ENCODE data around the gene ANGPTL7. TPM values are rescaled to one million over a fixed set of nuclear protein-coding genes. Genes with fewer than 3 reads are reported as not detected.

Gene ANGPTL7
- total RNA-seq, 1 experiment from 2014 or later = not detected

DNA sequence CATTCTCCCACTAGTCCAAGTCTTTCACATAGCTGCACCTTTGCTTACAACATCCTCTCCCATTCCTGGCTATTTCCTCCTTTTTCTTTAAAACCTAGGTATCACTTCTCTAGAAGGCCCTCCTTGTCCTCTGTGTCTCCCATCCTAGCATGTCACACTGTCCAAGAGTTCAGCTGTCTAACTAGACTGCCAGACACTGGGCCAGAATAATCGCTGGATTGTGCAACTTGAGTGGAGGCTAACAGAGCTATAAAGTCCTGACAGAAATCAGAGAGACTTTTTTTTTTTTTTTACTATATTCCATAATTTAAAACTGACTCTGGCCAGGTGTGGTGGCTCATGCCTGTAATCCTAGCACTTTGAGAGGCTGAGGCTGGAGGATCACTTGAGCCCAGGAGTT is 4.2 kb upstream of the ANGPTL7 start (continued):
- TF ChIP-seq, protein P1, sequence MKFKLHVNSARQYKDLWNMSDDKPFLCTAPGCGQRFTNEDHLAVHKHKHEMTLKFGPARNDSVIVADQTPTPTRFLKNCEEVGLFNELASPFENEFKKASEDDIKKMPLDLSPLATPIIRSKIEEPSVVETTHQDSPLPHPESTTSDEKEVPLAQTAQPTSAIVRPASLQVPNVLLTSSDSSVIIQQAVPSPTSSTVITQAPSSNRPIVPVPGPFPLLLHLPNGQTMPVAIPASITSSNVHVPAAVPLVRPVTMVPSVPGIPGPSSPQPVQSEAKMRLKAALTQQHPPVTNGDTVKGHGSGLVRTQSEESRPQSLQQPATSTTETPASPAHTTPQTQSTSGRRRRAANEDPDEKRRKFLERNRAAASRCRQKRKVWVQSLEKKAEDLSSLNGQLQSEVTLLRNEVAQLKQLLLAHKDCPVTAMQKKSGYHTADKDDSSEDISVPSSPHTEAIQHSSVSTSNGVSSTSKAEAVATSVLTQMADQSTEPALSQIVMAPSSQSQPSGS (CRISPR knock-in tag; IDR thresholded peaks at IDR 0.05; ENCODE audit: borderline replicate concordance, low read depth) = no peak
- no peak for TF ChIP-seq JUN (CRISPR knock-in tag; IDR thresholded peaks at IDR 0.05)
- TF ChIP-seq, protein P2, sequence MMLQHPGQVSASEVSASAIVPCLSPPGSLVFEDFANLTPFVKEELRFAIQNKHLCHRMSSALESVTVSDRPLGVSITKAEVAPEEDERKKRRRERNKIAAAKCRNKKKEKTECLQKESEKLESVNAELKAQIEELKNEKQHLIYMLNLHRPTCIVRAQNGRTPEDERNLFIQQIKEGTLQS (CRISPR knock-in tag; conservative IDR thresholded peaks at IDR 0.05) = no peak
- no peak for TF ChIP-seq GTF2I (CRISPR knock-in tag; conservative IDR thresholded peaks at IDR 0.05)
- TF ChIP-seq, protein P3, sequence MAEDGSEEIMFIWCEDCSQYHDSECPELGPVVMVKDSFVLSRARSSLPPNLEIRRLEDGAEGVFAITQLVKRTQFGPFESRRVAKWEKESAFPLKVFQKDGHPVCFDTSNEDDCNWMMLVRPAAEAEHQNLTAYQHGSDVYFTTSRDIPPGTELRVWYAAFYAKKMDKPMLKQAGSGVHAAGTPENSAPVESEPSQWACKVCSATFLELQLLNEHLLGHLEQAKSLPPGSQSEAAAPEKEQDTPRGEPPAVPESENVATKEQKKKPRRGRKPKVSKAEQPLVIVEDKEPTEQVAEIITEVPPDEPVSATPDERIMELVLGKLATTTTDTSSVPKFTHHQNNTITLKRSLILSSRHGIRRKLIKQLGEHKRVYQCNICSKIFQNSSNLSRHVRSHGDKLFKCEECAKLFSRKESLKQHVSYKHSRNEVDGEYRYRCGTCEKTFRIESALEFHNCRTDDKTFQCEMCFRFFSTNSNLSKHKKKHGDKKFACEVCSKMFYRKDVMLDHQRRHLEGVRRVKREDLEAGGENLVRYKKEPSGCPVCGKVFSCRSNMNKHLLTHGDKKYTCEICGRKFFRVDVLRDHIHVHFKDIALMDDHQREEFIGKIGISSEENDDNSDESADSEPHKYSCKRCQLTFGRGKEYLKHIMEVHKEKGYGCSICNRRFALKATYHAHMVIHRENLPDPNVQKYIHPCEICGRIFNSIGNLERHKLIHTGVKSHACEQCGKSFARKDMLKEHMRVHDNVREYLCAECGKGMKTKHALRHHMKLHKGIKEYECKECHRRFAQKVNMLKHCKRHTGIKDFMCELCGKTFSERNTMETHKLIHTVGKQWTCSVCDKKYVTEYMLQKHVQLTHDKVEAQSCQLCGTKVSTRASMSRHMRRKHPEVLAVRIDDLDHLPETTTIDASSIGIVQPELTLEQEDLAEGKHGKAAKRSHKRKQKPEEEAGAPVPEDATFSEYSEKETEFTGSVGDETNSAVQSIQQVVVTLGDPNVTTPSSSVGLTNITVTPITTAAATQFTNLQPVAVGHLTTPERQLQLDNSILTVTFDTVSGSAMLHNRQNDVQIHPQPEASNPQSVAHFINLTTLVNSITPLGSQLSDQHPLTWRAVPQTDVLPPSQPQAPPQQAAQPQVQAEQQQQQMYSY (CRISPR knock-in tag; IDR thresholded peaks at IDR 0.05) = no peak
- no peak for TF ChIP-seq NFYB (CRISPR knock-in tag; conservative IDR thresholded peaks at IDR 0.05; ENCODE audit: low read depth)

DNA sequence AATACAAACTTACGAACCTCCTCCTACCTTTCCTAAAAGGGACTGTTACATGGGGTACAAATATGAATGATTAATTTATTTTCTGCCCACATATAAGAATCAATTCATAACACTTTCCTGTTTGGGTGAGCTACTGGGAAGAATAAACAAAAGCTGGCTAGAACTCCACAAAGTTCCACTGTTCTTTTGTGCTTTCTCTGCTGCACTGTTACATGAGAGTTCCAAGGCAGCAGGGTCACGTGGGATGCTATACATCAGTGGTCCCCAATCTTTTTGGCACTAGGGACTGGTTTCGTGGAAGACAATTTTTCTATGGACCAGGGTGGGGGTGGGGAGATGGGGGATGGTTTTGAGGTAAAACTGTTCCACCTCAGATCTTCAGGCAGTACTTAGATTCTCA is 2.2 kb upstream of the ANGPTL7 start:
- TF ChIP-seq, protein P4, sequence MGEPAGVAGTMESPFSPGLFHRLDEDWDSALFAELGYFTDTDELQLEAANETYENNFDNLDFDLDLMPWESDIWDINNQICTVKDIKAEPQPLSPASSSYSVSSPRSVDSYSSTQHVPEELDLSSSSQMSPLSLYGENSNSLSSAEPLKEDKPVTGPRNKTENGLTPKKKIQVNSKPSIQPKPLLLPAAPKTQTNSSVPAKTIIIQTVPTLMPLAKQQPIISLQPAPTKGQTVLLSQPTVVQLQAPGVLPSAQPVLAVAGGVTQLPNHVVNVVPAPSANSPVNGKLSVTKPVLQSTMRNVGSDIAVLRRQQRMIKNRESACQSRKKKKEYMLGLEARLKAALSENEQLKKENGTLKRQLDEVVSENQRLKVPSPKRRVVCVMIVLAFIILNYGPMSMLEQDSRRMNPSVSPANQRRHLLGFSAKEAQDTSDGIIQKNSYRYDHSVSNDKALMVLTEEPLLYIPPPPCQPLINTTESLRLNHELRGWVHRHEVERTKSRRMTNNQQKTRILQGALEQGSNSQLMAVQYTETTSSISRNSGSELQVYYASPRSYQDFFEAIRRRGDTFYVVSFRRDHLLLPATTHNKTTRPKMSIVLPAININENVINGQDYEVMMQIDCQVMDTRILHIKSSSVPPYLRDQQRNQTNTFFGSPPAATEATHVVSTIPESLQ (CRISPR knock-in tag; IDR thresholded peaks at IDR 0.05) = no peak
- no peak for TF ChIP-seq MXD4 (CRISPR knock-in tag; IDR thresholded peaks at IDR 0.05; ENCODE audit: borderline replicate concordance)
- no peak for TF ChIP-seq SMAD3 (CRISPR knock-in tag; IDR thresholded peaks at IDR 0.05; ENCODE audit: borderline replicate concordance)
- ATAC-seq (no peak), DNase-seq (ENCODE audit: low spot score) (no peak)
- Mint-ChIP-seq H3K9me3 (no peaks in the 10 kb centered on the region), H3K36me3 (peaks cover 12% of the 10 kb centered on the region), H3K4me1 (no peaks in the 10 kb centered on the region), H3K4me3 (no peak overlapping the region), H3K27ac (no peak overlapping the region), H3K27me3 (ENCODE audit: low read depth) (no peaks in the 10 kb centered on the region)
- ChIA-PET CTCF (interaction anchor here (1.0 kb wide), 1 partner anchor 149 kb away, joined by 3 read pairs; no protein-coding TSS in a partner anchor), POLR2A (no interaction called here)

DNA sequence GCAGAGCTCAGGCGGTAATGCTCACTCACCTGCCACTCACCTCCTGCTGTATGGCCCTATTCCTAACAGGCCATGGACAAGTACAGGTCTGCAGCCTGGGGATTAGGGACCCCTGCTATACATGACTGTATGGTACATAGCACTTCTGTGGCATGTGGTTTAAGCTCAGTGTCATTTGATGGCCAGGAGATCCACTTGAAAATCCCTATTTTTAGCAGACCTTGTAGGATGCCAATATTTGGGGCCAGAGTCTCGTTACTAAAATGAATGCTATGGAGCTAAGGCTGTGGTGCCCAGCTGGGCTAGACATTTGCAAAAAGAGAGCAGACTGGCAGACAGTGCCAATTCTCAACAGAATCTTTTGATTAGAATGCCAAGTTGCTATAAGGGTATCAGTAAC is 1.7 kb upstream of the ANGPTL7 start:
- Mint-ChIP-seq H3K36me3 (peaks cover 12% of the 10 kb centered on the region), H3K27me3 (ENCODE audit: low read depth) (no peaks in the 10 kb centered on the region), H3K9me3 (no peaks in the 10 kb centered on the region), H3K27ac (no peak overlapping the region), H3K4me3 (no peak overlapping the region), H3K4me1 (no peaks in the 10 kb centered on the region)
- ChIA-PET CTCF (interaction anchor here (0.8 to 1.0 kb wide), 2 partner anchors 75 to 150 kb away, joined by 3 read pairs; no protein-coding TSS in a partner anchor), POLR2A (interaction anchor here (0.6 kb wide), 1 partner anchor 68 kb away, joined by 7 read pairs; no protein-coding TSS in a partner anchor)
- DNase-seq (ENCODE audit: low spot score) (no peak), ATAC-seq (no peak)
- TF ChIP-seq SP1 (CRISPR knock-in tag; conservative IDR thresholded peaks at IDR 0.05) (no peak), GTF2I (CRISPR knock-in tag; conservative IDR thresholded peaks at IDR 0.05) (no peak), PRRX2 (CRISPR knock-in tag; IDR thresholded peaks at IDR 0.05) (no peak), OVOL2 (CRISPR knock-in tag; IDR thresholded peaks at IDR 0.05; ENCODE audit: borderline replicate concordance) (no peak), ATF1 (CRISPR knock-in tag; IDR thresholded peaks at IDR 0.05) (no peak), GABPB1 (CRISPR knock-in tag; IDR thresholded peaks at IDR 0.05) (no peak)
- TF ChIP-seq, protein P5, sequence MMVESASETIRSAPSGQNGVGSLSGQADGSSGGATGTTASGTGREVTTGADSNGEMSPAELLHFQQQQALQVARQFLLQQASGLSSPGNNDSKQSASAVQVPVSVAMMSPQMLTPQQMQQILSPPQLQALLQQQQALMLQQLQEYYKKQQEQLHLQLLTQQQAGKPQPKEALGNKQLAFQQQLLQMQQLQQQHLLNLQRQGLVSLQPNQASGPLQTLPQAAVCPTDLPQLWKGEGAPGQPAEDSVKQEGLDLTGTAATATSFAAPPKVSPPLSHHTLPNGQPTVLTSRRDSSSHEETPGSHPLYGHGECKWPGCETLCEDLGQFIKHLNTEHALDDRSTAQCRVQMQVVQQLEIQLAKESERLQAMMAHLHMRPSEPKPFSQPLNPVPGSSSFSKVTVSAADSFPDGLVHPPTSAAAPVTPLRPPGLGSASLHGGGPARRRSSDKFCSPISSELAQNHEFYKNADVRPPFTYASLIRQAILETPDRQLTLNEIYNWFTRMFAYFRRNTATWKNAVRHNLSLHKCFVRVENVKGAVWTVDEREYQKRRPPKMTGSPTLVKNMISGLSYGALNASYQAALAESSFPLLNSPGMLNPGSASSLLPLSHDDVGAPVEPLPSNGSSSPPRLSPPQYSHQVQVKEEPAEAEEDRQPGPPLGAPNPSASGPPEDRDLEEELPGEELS (CRISPR knock-in tag; IDR thresholded peaks at IDR 0.05) = no peak
- TF ChIP-seq, protein P6, sequence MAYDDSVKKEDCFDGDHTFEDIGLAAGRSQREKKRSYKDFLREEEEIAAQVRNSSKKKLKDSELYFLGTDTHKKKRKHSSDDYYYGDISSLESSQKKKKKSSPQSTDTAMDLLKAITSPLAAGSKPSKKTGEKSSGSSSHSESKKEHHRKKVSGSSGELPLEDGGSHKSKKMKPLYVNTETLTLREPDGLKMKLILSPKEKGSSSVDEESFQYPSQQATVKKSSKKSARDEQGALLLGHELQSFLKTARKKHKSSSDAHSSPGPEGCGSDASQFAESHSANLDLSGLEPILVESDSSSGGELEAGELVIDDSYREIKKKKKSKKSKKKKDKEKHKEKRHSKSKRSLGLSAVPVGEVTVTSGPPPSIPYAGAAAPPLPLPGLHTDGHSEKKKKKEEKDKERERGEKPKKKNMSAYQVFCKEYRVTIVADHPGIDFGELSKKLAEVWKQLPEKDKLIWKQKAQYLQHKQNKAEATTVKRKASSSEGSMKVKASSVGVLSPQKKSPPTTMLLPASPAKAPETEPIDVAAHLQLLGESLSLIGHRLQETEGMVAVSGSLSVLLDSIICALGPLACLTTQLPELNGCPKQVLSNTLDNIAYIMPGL (CRISPR knock-in tag; IDR thresholded peaks at IDR 0.05) = no peak
- TF ChIP-seq, protein P7, sequence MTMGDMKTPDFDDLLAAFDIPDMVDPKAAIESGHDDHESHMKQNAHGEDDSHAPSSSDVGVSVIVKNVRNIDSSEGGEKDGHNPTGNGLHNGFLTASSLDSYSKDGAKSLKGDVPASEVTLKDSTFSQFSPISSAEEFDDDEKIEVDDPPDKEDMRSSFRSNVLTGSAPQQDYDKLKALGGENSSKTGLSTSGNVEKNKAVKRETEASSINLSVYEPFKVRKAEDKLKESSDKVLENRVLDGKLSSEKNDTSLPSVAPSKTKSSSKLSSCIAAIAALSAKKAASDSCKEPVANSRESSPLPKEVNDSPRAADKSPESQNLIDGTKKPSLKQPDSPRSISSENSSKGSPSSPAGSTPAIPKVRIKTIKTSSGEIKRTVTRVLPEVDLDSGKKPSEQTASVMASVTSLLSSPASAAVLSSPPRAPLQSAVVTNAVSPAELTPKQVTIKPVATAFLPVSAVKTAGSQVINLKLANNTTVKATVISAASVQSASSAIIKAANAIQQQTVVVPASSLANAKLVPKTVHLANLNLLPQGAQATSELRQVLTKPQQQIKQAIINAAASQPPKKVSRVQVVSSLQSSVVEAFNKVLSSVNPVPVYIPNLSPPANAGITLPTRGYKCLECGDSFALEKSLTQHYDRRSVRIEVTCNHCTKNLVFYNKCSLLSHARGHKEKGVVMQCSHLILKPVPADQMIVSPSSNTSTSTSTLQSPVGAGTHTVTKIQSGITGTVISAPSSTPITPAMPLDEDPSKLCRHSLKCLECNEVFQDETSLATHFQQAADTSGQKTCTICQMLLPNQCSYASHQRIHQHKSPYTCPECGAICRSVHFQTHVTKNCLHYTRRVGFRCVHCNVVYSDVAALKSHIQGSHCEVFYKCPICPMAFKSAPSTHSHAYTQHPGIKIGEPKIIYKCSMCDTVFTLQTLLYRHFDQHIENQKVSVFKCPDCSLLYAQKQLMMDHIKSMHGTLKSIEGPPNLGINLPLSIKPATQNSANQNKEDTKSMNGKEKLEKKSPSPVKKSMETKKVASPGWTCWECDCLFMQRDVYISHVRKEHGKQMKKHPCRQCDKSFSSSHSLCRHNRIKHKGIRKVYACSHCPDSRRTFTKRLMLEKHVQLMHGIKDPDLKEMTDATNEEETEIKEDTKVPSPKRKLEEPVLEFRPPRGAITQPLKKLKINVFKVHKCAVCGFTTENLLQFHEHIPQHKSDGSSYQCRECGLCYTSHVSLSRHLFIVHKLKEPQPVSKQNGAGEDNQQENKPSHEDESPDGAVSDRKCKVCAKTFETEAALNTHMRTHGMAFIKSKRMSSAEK (CRISPR knock-in tag; IDR thresholded peaks at IDR 0.05; ENCODE audit: borderline replicate concordance) = no peak

Measured in WTC11 (cell line).